HepG2 (cell line): Measurements from ENCODE around the gene FBXL20.

Experiments
- BRCA1 ChIP-seq: sonication (generic); formaldehyde crosslinking; IDR thresholded peaks from 2 replicates; pipeline ENCODE4 v1.4.0; 2020; ENCODE audit warnings: missing genetic modification reagents
- GATAD1 ChIP-seq: IDR thresholded peaks from 2 replicates; pipeline ENCODE4 v1.6.1; 2016; ENCODE audit warnings: missing genetic modification reagents, missing compliant biosample characterization
- HDAC6 ChIP-seq: fragments of 200-600 bp; sonication (generic); IDR thresholded peaks from 2 replicates; pipeline ENCODE4 v1.7.0; 2017; ENCODE audit warnings: mild to moderate bottlenecking, antibody characterized with exemption, low read length, low read depth
- NR2C2 ChIP-seq: sonication (generic); formaldehyde crosslinking; IDR thresholded peaks from 2 replicates; pipeline ENCODE4 v1.4.0; 2020; ENCODE audit warnings: missing genetic modification reagents, mild to moderate bottlenecking, moderate library complexity, borderline replicate concordance
- POLR2AphosphoS5 ChIP-seq: IDR thresholded peaks from 2 replicates; pipeline ENCODE4 v1.6.1; 2012; ENCODE audit warnings: low read depth, low read length
- SMARCC2 ChIP-seq: fragments of 450-650 bp; IDR thresholded peaks from 2 replicates; pipeline ENCODE4 v1.6.1; 2017; ENCODE audit warnings: antibody characterized with exemption, mild to moderate bottlenecking
- TAF1 ChIP-seq: sonication (generic); formaldehyde crosslinking; IDR thresholded peaks from 2 replicates; pipeline ENCODE4 v1.4.0; 2020; ENCODE audit warnings: missing genetic modification reagents
- TFAP4 ChIP-seq: sonication (generic); IDR thresholded peaks from 2 replicates; pipeline ENCODE4 v1.6.1; 2016; ENCODE audit warnings: low read depth, borderline replicate concordance
- ZNF121 ChIP-seq: sonication (generic); formaldehyde crosslinking; IDR thresholded peaks from 2 replicates; pipeline ENCODE4 v1.5.0; 2020; ENCODE audit warnings: mild to moderate bottlenecking, missing genetic modification reagents
- ZNF124 ChIP-seq: sonication (generic); formaldehyde crosslinking; IDR thresholded peaks from 2 replicates; pipeline ENCODE4 v1.4.0; 2020; ENCODE audit warnings: missing genetic modification reagents
- ZNF274 ChIP-seq: sonication (generic); formaldehyde crosslinking; IDR thresholded peaks from 2 replicates; pipeline ENCODE4 v1.5.1; 2020; ENCODE audit warnings: mild to moderate bottlenecking, missing genetic modification reagents
- ZNF451 ChIP-seq: sonication (generic); formaldehyde crosslinking; IDR thresholded peaks from 2 replicates; pipeline ENCODE4 v1.5.0; 2020; ENCODE audit warnings: mild to moderate bottlenecking, missing genetic modification reagents
- ZSCAN30 ChIP-seq: sonication (generic); formaldehyde crosslinking; IDR thresholded peaks from 2 replicates; pipeline ENCODE4 v1.5.0; 2020; ENCODE audit warnings: mild to moderate bottlenecking, missing genetic modification reagents

GRCh38 chr17:39210093-39210434 lies 191.4 kb downstream of the FBXL20 start:
- TF ChIP-seq POLR2AphosphoS5 (no peak), HDAC6 (no peak), TFAP4 (no peak), ZSCAN30 (CRISPR knock-in tag) (no peak), SMARCC2 (no peak), NR2C2 (CRISPR knock-in tag) (no peak), ZNF274 (CRISPR knock-in tag) (no peak), BRCA1 (CRISPR knock-in tag) (no peak), TAF1 (no peak), ZNF451 (no peak), ZNF124 (no peak), ZNF121 (CRISPR knock-in tag) (no peak), GATAD1 (CRISPR knock-in tag) (no peak)
